ENCODE data around the gene INPP5F. TPM values are rescaled to one million over a fixed set of nuclear protein-coding genes. Genes with fewer than 3 reads are reported as not detected.

Gene INPP5F
- total and polyA plus RNA-seq, 4 donors = 5.6 to 22.9 (median 10.1) TPM

- TF ChIP-seq CTCF (IDR thresholded peaks at IDR 0.05; ENCODE audit: control extremely low read depth, extremely low read depth) = no peak
- Histone ChIP-seq H3K4me3 (no peak overlapping the region), H3K4me1 (ENCODE audit: control insufficient read depth in 5 of 5, insufficient read depth in 5 of 5, low read length in 5 of 5) (no peaks in the 10 kb centered on the region), H3K9me3 (ENCODE audit: control insufficient read depth in 4 of 4, insufficient read depth in 3 of 4, low read length in 3 of 4) (no peaks in the 10 kb centered on the region), H3K27me3 (ENCODE audit: control insufficient read depth in 3 of 3, insufficient read depth in 3 of 3, low read length in 2 of 3) (no peaks in the 10 kb centered on the region), H3K36me3 (ENCODE audit: control insufficient read depth in 4 of 4, insufficient read depth in 4 of 4, low read length in 4 of 4) (peaks cover 0 to 11% (median 4%) of the 10 kb centered on the region in 4 donors), H3K9ac (ENCODE audit: insufficient read depth in 1 of 2, low read length in 2 of 2) (no peak overlapping the region), H3K27ac (ENCODE audit: low read depth in 1 of 2, low read length in 1 of 2) (no peak overlapping the region)
- no peak for ATAC-seq (ENCODE audit: insufficient read depth, low FRiP score)
- 59 to 71% methylated on average over 5 of the region's 5 CpGs for WGBS, 2 donors
- no peak for DNase-seq
Measured at GRCh38 chr10:119805702-119806230, 79.9 kb downstream of the INPP5F start.

- Histone ChIP-seq H3K9me3 (ENCODE audit: control insufficient read depth in 4 of 4, insufficient read depth in 3 of 4, low read length in 3 of 4) (no peaks in the 10 kb centered on the region), H3K36me3 (ENCODE audit: control insufficient read depth in 4 of 4, insufficient read depth in 4 of 4, low read length in 4 of 4) (peaks cover 0 to 11% (median 4%) of the 10 kb centered on the region in 4 donors), H3K27me3 (ENCODE audit: control insufficient read depth in 3 of 3, insufficient read depth in 3 of 3, low read length in 2 of 3) (no peaks in the 10 kb centered on the region), H3K4me3 (no peak overlapping the region), H3K27ac (ENCODE audit: low read depth in 1 of 2, low read length in 1 of 2) (no peak overlapping the region), H3K4me1 (ENCODE audit: control insufficient read depth in 5 of 5, insufficient read depth in 5 of 5, low read length in 5 of 5) (no peaks in the 10 kb centered on the region), H3K9ac (ENCODE audit: insufficient read depth in 1 of 2, low read length in 2 of 2) (no peak overlapping the region)
- WGBS, 2 donors = 97 to 98% methylated on average over 11 of the region's 11 CpGs
- ATAC-seq (ENCODE audit: insufficient read depth, low FRiP score) (no peak), DNase-seq (no peak)
- TF ChIP-seq CTCF (IDR thresholded peaks at IDR 0.05; ENCODE audit: control extremely low read depth, extremely low read depth) = no peak
Measured at GRCh38 chr10:119806334-119807130, 80.7 kb downstream of the INPP5F start.

- no peaks in the 10 kb centered on the region for H3K4me1 ChIP-seq (ENCODE audit: control insufficient read depth in 5 of 5, insufficient read depth in 5 of 5, low read length in 5 of 5)
- no peak overlapping the region for H3K9ac ChIP-seq (ENCODE audit: insufficient read depth in 1 of 2, low read length in 2 of 2)
- H3K36me3 ChIP-seq (ENCODE audit: control insufficient read depth in 4 of 4, insufficient read depth in 4 of 4, low read length in 4 of 4) = peaks cover 0 to 14% (median 4%) of the 10 kb centered on the region in 4 donors
- H3K27ac ChIP-seq (ENCODE audit: low read depth in 1 of 2, low read length in 1 of 2) = no peak overlapping the region
- no peaks in the 10 kb centered on the region for H3K9me3 ChIP-seq (ENCODE audit: control insufficient read depth in 4 of 4, insufficient read depth in 3 of 4, low read length in 3 of 4)
- no peak for TF ChIP-seq CTCF (IDR thresholded peaks at IDR 0.05; ENCODE audit: control extremely low read depth, extremely low read depth)
- no peaks in the 10 kb centered on the region for H3K27me3 ChIP-seq (ENCODE audit: control insufficient read depth in 3 of 3, insufficient read depth in 3 of 3, low read length in 2 of 3)
- no peak overlapping the region for H3K4me3 ChIP-seq
- 88 to 92% methylated on average over 3 of the region's 3 CpGs for WGBS, 2 donors
- DNase-seq (no peak), ATAC-seq (ENCODE audit: insufficient read depth, low FRiP score) (no peak)
Measured at GRCh38 chr10:119807960-119808697, 82.3 kb downstream of the INPP5F start.
